SH-SY5Y (cell line): ENCODE measurements around the gene MALRD1.

ENCODE experiments used
- GATA2 ChIP-seq: IDR thresholded peaks from 2 replicates; pipeline ENCODE4 v1.6.1; 2011; ENCODE audit warnings: mild to moderate bottlenecking, low read depth, low read length
- GATA3 ChIP-seq: IDR thresholded peaks from 2 replicates; pipeline ENCODE4 v1.6.1; 2011; ENCODE audit warnings: low read depth, mild to moderate bottlenecking, low read length, moderate library complexity

- TF ChIP-seq GATA2 (no peak), GATA3 (no peak)
Measured at GRCh38 chr10:19638896-19639233, 590.3 kb downstream of the MALRD1 start.
